Sigmoid colon (tissue), 4 donors: ENCODE results near the gene XAB2.

Source experiments
- POLR2AphosphoS5 ChIP-seq, 4 donors: sonication (generic); formaldehyde crosslinking; IDR thresholded peaks; one replicate each; pipeline ENCODE4 v1.6.1; 2017; ENCODE audit warnings: antibody characterized with exemption in 4 of 4
- TF ChIP-seq, protein P1 (sequence below), 4 experiments: fragments of 450-650 bp in 3 of 4; fragments of 200-600 bp in 1 of 4; IDR thresholded peaks; one replicate each; pipeline ENCODE4 v1.5.1; 2016 to 2019; ENCODE audit warnings: antibody characterized with exemption in 4 of 4, mild to moderate bottlenecking in 3 of 4, moderate library complexity in 2 of 4

DNA sequence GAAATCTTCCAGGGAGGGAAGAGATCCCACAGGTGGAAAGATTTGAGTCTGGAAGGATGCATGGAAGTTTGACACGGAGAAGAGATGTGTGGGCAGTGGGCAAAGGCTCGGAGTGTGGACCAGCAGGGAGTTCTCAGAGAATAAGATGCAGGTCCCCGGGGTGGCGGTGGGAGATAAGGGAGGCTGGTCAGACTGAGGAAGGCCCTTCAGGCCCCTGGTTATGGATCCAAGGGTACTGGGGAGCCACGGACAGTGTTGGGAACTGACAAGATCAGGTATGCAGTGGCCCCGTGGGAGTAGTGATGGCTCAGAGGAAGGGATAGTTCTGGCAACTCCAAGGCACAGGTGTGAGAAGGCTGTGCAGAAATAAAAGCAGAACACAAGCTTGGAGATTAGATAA, 31.2 kb downstream of the XAB2 start:
- TF ChIP-seq, protein P1, sequence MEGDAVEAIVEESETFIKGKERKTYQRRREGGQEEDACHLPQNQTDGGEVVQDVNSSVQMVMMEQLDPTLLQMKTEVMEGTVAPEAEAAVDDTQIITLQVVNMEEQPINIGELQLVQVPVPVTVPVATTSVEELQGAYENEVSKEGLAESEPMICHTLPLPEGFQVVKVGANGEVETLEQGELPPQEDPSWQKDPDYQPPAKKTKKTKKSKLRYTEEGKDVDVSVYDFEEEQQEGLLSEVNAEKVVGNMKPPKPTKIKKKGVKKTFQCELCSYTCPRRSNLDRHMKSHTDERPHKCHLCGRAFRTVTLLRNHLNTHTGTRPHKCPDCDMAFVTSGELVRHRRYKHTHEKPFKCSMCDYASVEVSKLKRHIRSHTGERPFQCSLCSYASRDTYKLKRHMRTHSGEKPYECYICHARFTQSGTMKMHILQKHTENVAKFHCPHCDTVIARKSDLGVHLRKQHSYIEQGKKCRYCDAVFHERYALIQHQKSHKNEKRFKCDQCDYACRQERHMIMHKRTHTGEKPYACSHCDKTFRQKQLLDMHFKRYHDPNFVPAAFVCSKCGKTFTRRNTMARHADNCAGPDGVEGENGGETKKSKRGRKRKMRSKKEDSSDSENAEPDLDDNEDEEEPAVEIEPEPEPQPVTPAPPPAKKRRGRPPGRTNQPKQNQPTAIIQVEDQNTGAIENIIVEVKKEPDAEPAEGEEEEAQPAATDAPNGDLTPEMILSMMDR (IDR thresholded peaks at IDR 0.05): no peak
- TF ChIP-seq POLR2AphosphoS5 (IDR thresholded peaks at IDR 0.05): no peak
